ENCODE data around the gene ISG20. TPM values are rescaled to one million over a fixed set of nuclear protein-coding genes. Genes with fewer than 3 reads are reported as not detected.
A peak's percentile ranks its signal among the peaks of the same experiment; 100 is the strongest.
"Not testable (repeated sequence)": the region's sequence is repeated elsewhere in the genome, so short reads cannot be mapped to it uniquely, and the experiment has no call there.

ISG20 gene
- total and polyA plus RNA-seq, 12 donors = 2.0 to 23.0 (median 4.5) TPM

DNA sequence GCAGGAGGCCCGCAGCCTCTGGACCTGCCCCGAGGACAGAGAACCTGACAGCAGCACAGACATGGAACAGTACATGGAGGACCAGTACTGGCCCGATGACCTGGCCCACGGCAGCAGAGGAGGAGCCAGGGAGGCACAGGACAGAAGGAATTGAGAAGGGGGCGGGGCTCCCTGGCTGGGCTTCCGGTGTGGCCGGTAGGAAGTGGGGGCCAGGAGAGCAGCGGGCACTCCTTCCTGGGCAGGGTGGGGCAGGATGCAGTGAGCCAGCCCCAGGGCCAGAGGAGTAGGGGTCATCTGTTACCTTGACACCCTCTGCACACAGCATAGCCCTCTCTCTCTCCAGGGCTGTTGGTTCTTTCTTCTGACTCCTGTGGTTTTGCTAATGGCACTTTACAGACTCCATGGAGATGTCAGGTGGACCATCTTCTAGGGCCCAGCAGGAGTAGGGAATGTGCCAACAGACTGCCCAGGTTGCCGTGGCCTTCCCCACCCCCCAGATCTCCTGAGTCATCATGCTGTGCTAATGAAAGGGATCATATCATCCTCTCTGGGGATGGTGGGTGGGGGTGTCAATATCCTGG, 8.6 kb upstream of the ISG20 start:
- H3K4me3 ChIP-seq = no peak overlapping the region
- DNase-seq (no peak), ATAC-seq (peak; percentile 11 to 76 (median 46))
- H3K36me3 ChIP-seq = peaks cover 0 to 88% (median 18%) of the 10 kb centered on the region in 9 donors
- H3K27ac ChIP-seq = peak overlapping the region in 3 of 10 donors; percentile 19 to 75 (median 43)
- TF ChIP-seq, protein P1, sequence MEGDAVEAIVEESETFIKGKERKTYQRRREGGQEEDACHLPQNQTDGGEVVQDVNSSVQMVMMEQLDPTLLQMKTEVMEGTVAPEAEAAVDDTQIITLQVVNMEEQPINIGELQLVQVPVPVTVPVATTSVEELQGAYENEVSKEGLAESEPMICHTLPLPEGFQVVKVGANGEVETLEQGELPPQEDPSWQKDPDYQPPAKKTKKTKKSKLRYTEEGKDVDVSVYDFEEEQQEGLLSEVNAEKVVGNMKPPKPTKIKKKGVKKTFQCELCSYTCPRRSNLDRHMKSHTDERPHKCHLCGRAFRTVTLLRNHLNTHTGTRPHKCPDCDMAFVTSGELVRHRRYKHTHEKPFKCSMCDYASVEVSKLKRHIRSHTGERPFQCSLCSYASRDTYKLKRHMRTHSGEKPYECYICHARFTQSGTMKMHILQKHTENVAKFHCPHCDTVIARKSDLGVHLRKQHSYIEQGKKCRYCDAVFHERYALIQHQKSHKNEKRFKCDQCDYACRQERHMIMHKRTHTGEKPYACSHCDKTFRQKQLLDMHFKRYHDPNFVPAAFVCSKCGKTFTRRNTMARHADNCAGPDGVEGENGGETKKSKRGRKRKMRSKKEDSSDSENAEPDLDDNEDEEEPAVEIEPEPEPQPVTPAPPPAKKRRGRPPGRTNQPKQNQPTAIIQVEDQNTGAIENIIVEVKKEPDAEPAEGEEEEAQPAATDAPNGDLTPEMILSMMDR (IDR thresholded peaks at IDR 0.05) = no peak
- intact Hi-C loops (cut with DNase I) = no loop called here
- peaks cover 0 to 69% (median 6%) of the 10 kb centered on the region in 9 donors for H3K4me1 ChIP-seq
- H3K27me3 ChIP-seq = no peaks in the 10 kb centered on the region
- H3K9me3 ChIP-seq = no peaks in the 10 kb centered on the region
- WGBS, 2 donors = 61 to 73% methylated on average over 9 of the region's 9 CpGs

DNA sequence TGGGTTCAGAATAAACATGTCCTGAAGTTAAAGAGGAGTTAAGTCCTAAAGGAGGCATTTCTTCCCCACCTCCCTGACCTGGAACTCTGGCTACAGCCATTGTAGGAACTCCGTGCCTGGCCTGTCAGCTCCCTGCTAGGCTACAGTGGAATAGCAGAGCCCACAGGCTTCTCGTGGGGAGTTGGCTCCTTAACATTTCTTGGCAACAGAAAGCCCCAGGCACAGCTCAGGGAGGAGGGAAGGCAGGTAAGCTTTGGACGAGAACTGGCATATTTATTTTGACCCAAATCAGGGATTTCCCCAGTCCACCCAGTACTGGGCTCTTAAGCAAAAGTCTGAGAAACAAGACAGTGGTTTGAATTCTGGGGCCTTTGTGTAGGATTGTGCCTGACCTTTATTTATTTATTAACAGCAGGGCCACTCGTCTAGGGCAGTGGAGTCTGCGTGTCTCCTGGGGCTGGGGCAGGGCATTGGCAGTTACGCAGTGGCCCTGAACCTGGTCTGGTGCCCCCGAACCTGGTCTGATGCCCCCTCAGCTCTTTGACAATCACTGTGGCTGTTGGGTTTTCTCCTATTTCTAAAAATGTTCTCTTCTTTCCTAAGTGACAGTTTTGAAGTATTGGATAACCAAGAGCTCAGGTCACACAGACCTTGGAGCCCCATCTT, 7.9 kb upstream of the ISG20 start:
- Histone ChIP-seq H3K4me3 (no peak overlapping the region), H3K36me3 (peaks cover 0 to 87% (median 18%) of the 10 kb centered on the region in 9 donors), H3K9me3 (no peaks in the 10 kb centered on the region), H3K4me1 (peaks cover 0 to 69% (median 5%) of the 10 kb centered on the region in 9 donors), H3K27ac (peak overlapping the region in 3 of 10 donors; percentile 19 to 75 (median 43)), H3K27me3 (no peaks in the 10 kb centered on the region)
- TF ChIP-seq, protein P1 (IDR thresholded peaks at IDR 0.05) = no peak
- no peak for ATAC-seq
- no peak for DNase-seq
- 79 to 89% methylated on average over 7 of the region's 7 CpGs for WGBS, 2 donors
- intact Hi-C loops (cut with DNase I) = no loop called here

GRCh38 chr15:88631464-88632028, 7.3 kb upstream of the ISG20 start:
- intact Hi-C loops (cut with DNase I) = no loop called here
- peak overlapping the region in 1 of 10 donors; percentile 75 for H3K27ac ChIP-seq
- peaks cover 0 to 83% (median 15%) of the 10 kb centered on the region in 9 donors for H3K36me3 ChIP-seq
- TF ChIP-seq, protein P1 (IDR thresholded peaks at IDR 0.05) = no peak
- H3K4me3 ChIP-seq = no peak overlapping the region
- ATAC-seq = peak in 2 of 8 donors; percentile 10 to 14
- peaks cover 0 to 69% (median 5%) of the 10 kb centered on the region in 9 donors for H3K4me1 ChIP-seq
- DNase-seq = no peak
- WGBS, 2 donors = 92 to 94% methylated on average over 12 of the region's 12 CpGs
- H3K9me3 ChIP-seq = no peaks in the 10 kb centered on the region
- no peaks in the 10 kb centered on the region for H3K27me3 ChIP-seq

DNA sequence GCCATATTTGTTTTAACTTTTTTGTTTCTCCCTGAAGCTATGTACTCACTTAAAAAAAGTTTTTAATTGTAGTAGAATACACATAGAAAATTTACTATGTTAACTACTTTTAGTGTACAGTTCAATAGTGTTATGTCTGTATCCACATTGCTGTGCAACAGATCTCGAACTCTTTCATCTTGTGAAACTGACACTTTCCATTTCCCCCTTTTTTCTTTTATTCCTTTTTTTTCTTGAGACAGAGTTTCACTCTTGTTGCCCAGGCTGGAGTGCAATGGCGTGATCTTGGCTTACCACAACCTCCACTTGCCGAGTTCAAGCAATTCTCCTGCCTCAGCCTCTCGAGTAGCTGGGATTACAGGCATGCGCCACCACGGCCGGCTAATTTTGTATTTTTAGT, 6.0 kb upstream of the ISG20 start:
- H3K9me3 ChIP-seq; H3K4me3 ChIP-seq; H3K27me3 ChIP-seq; intact Hi-C loops (cut with DNase I); ATAC-seq; DNase-seq: not testable (repeated sequence)
- WGBS, 2 donors = 88 to 89% methylated on average over 7 of the region's 7 CpGs
- Histone ChIP-seq H3K36me3 (peaks cover 0 to 70% (median 10%) of the 10 kb centered on the region in 9 donors), H3K4me1 (peaks cover 0 to 68% (median 1%) of the 10 kb centered on the region in 9 donors), H3K27ac (peak overlapping the region in 1 of 10 donors; percentile 16)
